GM18870 (cell line): Measurements from ENCODE around the gene TSPAN9.

Experiments
- ATAC-seq: cut with Tn5 transposase; IDR thresholded peaks from one replicate; pipeline ENCODE4 v1.9.1; 2021; ENCODE audit warnings: moderate library complexity; ENCODE audit not compliant: unreplicated experiment

TSPAN9 gene

GRCh38 chr12:3076730-3077571, at the start of gene TSPAN9:
TSPAN9 (plus strand) TSS chr12:3077379; CDS start chr12:3201194, 123,815 bp downstream.
- ATAC-seq: no peak

- ATAC-seq: no peak
Observed at GRCh38 chr12:3028108-3028507, 49.1 kb upstream of the TSPAN9 start.

GRCh38 chr12:3030821-3031429, 46.3 kb upstream of the TSPAN9 start:
- ATAC-seq: no peak

GRCh38 chr12:3032161-3032560, 45.0 kb upstream of the TSPAN9 start:
- no peak for ATAC-seq

- ATAC-seq: no peak
Observed at GRCh38 chr12:3032770-3033538, 44.2 kb upstream of the TSPAN9 start.

GRCh38 chr12:3033539-3033867, 43.7 kb upstream of the TSPAN9 start:
- ATAC-seq: no peak

- no peak for ATAC-seq
Observed at GRCh38 chr12:3034067-3034750, 43.0 kb upstream of the TSPAN9 start.

GRCh38 chr12:3035171-3035570, 42.0 kb upstream of the TSPAN9 start:
- no peak for ATAC-seq

- ATAC-seq: no peak
Observed at GRCh38 chr12:3035815-3036702, 41.1 kb upstream of the TSPAN9 start.

GRCh38 chr12:3036901-3037600, 40.1 kb upstream of the TSPAN9 start:
- ATAC-seq: no peak

- ATAC-seq: no peak
Observed at GRCh38 chr12:3038166-3038565, 39.0 kb upstream of the TSPAN9 start.

GRCh38 chr12:3038926-3039510, 38.2 kb upstream of the TSPAN9 start:
- ATAC-seq: no peak

- ATAC-seq: no peak
Observed at GRCh38 chr12:3040026-3040656, 37.0 kb upstream of the TSPAN9 start.

GRCh38 chr12:3040663-3041544, 36.3 kb upstream of the TSPAN9 start:
- ATAC-seq: no peak

- ATAC-seq: no peak
Observed at GRCh38 chr12:3041558-3042164, 35.5 kb upstream of the TSPAN9 start.

- ATAC-seq: no peak
Observed at GRCh38 chr12:3042394-3042793, 34.8 kb upstream of the TSPAN9 start.

- no peak for ATAC-seq
Observed at GRCh38 chr12:3042826-3043225, 34.4 kb upstream of the TSPAN9 start.
